Adrenal gland (tissue), 5 donors: ENCODE results near the gene XYLT1.

Source experiments
- POLR2A ChIP-seq, 2 donors: fragments of 450-650 bp; IDR thresholded peaks; one replicate each; pipeline ENCODE4 v1.6.1; 2017; ENCODE audit warnings: antibody characterized with exemption in 2 of 2, mild to moderate bottlenecking in 2 of 2, moderate library complexity in 1 of 2
- TF ChIP-seq, protein P1 (sequence below), 6 experiments: fragments of 450-650 bp in 4 of 6; fragments of 200-600 bp in 2 of 6; sonication (generic) in 1 of 6; IDR thresholded peaks; 1 replicate in 5 of 6; 2 replicates in 1 of 6; pipeline versions ENCODE4 v1.5.1 to v1.8.0; 2016 to 2021; ENCODE audit warnings: antibody characterized with exemption in 6 of 6, mild to moderate bottlenecking in 2 of 6, moderate library complexity in 1 of 6
- donor health status: DM: no; HTN: no; CAD: no.

GRCh38 chr16:17491140-17491662, 20.4 kb upstream of the XYLT1 start:
- TF ChIP-seq POLR2A (IDR thresholded peaks at IDR 0.05), result no peak
- TF ChIP-seq, protein P1, sequence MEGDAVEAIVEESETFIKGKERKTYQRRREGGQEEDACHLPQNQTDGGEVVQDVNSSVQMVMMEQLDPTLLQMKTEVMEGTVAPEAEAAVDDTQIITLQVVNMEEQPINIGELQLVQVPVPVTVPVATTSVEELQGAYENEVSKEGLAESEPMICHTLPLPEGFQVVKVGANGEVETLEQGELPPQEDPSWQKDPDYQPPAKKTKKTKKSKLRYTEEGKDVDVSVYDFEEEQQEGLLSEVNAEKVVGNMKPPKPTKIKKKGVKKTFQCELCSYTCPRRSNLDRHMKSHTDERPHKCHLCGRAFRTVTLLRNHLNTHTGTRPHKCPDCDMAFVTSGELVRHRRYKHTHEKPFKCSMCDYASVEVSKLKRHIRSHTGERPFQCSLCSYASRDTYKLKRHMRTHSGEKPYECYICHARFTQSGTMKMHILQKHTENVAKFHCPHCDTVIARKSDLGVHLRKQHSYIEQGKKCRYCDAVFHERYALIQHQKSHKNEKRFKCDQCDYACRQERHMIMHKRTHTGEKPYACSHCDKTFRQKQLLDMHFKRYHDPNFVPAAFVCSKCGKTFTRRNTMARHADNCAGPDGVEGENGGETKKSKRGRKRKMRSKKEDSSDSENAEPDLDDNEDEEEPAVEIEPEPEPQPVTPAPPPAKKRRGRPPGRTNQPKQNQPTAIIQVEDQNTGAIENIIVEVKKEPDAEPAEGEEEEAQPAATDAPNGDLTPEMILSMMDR (IDR thresholded peaks at IDR 0.05), result no peak
